ENCODE results near the gene CALHM3. TPM values are rescaled to one million over a fixed set of nuclear protein-coding genes. Genes with fewer than 3 reads are reported as not detected.
A peak's percentile ranks its signal among the peaks of the same experiment; 100 is the strongest.

Gene CALHM3
- total RNA-seq, 1 experiment from 2014 or later: 13.1 TPM

DNA sequence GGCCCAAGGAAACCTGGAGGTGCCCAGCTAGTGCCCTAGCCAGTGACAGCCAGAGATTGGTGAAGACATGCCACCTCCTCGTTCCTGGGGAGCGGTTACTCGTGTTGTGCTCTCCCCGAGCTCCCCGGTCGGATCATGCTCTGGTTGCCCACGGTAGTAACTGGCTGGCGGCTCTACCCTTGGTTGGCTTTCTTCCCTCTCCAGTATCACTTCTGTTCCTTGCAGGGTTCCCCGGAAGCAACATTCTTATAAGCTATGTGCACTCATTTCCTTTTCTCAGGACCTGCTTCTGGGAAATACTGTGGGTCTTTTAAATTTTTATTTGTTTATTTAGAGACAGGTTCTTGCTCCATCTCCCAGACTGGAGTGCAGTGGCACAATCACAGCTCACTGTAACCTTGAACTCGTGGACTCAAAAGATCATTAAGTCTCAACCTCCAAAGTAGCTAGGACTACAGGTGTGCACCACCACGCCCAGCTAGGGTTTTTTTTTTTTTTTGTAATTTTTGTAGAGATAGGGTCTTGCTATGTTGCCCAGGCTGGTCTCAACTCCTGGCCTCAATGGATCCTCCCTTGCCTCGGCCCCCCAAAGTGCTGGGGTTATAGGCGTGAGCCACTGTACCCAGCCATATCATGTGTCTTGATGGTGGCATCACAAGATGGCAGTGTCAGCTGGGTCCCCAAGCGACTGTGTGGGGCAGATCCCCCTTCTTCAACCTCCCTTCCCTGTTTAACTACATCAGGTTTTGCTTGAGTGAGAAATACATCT lies 13.4 kb downstream of the CALHM3 start:
- ChIA-PET POLR2A (ENCODE audit: unreplicated experiment) (interaction anchor here (0.7 kb wide), 1 partner anchor 13 kb away, joined by 3 read pairs; the partner anchor contains the start of gene CALHM2), CTCF (interaction anchor here (0.6 kb wide), 2 partner anchors 28 to 561 kb away, joined by 4 read pairs; no protein-coding TSS in a partner anchor)
- no TSS peak for BruUV-seq (replicated peaks)
- Histone ChIP-seq H3K27ac (no peak overlapping the region), H3K79me2 (ENCODE audit: low read depth) (no peaks in the 10 kb centered on the region), H2AFZ (no peak overlapping the region), H3F3A (ENCODE audit: insufficient read depth, low read depth) (no peaks in the 10 kb centered on the region; the same call in 1 of the 2 replicates), H3K27me3 (ENCODE audit: insufficient read depth, low read depth) (no peaks in the 10 kb centered on the region), H3K4me1 (replicated peaks; ENCODE audit: insufficient read depth) (peaks cover 8% of the 10 kb centered on the region; the same call in 1 of the 2 replicates), H3K4me3 (no peak overlapping the region), H4K20me1 (ENCODE audit: insufficient read depth) (no peaks in the 10 kb centered on the region), H3K9me3 (ENCODE audit: insufficient read depth, low read depth) (no peaks in the 10 kb centered on the region), H3K9me2 (ENCODE audit: insufficient read depth) (no peaks in the 10 kb centered on the region), H3K4me2 (no peak overlapping the region), H3K36me3 (ENCODE audit: low read depth) (no peaks in the 10 kb centered on the region)
- intact Hi-C loops (cut with micrococcal nuclease; ENCODE audit: unreplicated experiment): no loop called here
- no peak for TF ChIP-seq EZH2 (IDR thresholded peaks at IDR 0.05; ENCODE audit: low read depth)
- TF ChIP-seq, protein P1, sequence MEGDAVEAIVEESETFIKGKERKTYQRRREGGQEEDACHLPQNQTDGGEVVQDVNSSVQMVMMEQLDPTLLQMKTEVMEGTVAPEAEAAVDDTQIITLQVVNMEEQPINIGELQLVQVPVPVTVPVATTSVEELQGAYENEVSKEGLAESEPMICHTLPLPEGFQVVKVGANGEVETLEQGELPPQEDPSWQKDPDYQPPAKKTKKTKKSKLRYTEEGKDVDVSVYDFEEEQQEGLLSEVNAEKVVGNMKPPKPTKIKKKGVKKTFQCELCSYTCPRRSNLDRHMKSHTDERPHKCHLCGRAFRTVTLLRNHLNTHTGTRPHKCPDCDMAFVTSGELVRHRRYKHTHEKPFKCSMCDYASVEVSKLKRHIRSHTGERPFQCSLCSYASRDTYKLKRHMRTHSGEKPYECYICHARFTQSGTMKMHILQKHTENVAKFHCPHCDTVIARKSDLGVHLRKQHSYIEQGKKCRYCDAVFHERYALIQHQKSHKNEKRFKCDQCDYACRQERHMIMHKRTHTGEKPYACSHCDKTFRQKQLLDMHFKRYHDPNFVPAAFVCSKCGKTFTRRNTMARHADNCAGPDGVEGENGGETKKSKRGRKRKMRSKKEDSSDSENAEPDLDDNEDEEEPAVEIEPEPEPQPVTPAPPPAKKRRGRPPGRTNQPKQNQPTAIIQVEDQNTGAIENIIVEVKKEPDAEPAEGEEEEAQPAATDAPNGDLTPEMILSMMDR (conservative IDR thresholded peaks at IDR 0.05): no peak
- DNase-seq: no peak

DNA sequence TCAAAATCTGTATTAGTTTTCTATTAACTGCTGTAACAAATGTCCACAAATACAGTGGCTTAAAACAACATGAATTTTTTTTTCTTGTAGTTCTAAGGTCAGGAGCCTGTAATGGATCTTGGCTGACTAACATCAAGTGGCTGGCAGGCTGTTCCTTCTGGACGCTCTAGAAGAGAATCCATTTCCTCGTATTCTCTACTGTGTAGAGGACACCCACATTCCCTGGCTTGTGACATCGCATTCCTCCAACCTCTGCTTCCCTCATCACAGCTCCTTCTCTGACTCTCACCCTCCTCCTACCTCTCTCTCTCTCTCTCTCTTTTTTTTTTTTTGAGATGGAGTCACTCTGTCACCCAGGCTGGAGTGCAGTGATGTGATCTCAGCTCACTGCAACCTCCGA lies 15.5 kb downstream of the CALHM3 start:
- no peak for TF ChIP-seq EZH2 (IDR thresholded peaks at IDR 0.05; ENCODE audit: low read depth)
- CTCF ChIA-PET: no interaction called here

DNA sequence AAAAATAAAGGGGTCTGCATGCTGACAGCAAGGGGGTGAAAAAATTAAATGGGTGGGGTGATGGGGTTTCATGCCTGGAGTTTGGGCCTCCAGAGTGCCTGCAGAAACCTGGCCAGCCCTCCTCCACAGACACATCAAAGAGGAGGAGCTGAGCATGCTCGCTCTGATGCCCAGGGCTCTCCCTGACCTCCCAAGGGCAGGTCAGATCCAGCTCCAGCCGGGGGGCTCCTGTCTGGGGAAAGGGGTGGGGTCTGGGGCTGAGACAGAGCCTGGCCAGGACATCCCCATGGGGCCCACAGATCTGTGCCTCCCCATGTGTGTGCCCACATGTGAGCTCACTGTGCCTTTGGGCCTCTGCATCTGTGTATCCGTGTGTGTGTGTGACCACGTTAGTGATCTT lies 19.4 kb downstream of the CALHM3 start:
- no peaks in the 10 kb centered on the region for H3K79me2 ChIP-seq (ENCODE audit: low read depth)
- H3F3A ChIP-seq (ENCODE audit: insufficient read depth, low read depth): peaks cover 3% of the 10 kb centered on the region; the same call in 1 of the 2 replicates
- no peaks in the 10 kb centered on the region for H3K9me3 ChIP-seq (ENCODE audit: insufficient read depth, low read depth)
- no TSS peak for BruUV-seq (replicated peaks)
- intact Hi-C loops (cut with micrococcal nuclease; ENCODE audit: unreplicated experiment): no loop called here
- no peak for DNase-seq
- H3K27me3 ChIP-seq (ENCODE audit: insufficient read depth, low read depth): no peaks in the 10 kb centered on the region
- no peak overlapping the region for H2AFZ ChIP-seq
- H3K36me3 ChIP-seq (ENCODE audit: low read depth): no peaks in the 10 kb centered on the region
- no peak overlapping the region for H3K4me2 ChIP-seq
- H3K4me3 ChIP-seq: no peak overlapping the region
- 0 out of 2 replicates have a peak, but pooled peaks cover 5% of the 10 kb centered on the region for H3K4me1 ChIP-seq (replicated peaks; ENCODE audit: insufficient read depth)
- no peak for TF ChIP-seq EZH2 (IDR thresholded peaks at IDR 0.05; ENCODE audit: low read depth)
- TF ChIP-seq, protein P1 (conservative IDR thresholded peaks at IDR 0.05): no peak
- POLR2A ChIA-PET (ENCODE audit: unreplicated experiment): no interaction called here
- CTCF ChIA-PET: interaction anchor here (0.6 kb wide), 1 partner anchor 127 kb away, joined by 4 read pairs; no protein-coding TSS in a partner anchor
- no peaks in the 10 kb centered on the region for H4K20me1 ChIP-seq (ENCODE audit: insufficient read depth)
- H3K9me2 ChIP-seq (ENCODE audit: insufficient read depth): no peaks in the 10 kb centered on the region
- H3K27ac ChIP-seq: no peak overlapping the region

More for the DNA sequence above, 15.5 kb downstream of the CALHM3 start:
- DNase-seq: peak in 1 of 2 experiments; percentile 63
- BruUV-seq (replicated peaks): no TSS peak
- POLR2A ChIA-PET (ENCODE audit: unreplicated experiment): interaction anchor here (0.7 kb wide), 1 partner anchor 13 kb away, joined by 24 read pairs; no protein-coding TSS in a partner anchor
- intact Hi-C loops (cut with micrococcal nuclease; ENCODE audit: unreplicated experiment): no loop called here
- Histone ChIP-seq H3K36me3 (ENCODE audit: low read depth) (no peaks in the 10 kb centered on the region), H3K79me2 (ENCODE audit: low read depth) (no peaks in the 10 kb centered on the region), H3K4me1 (replicated peaks; ENCODE audit: insufficient read depth) (0 out of 2 replicates have a peak, but pooled peaks cover 5% of the 10 kb centered on the region), H3K27ac (no peak overlapping the region), H2AFZ (no peak overlapping the region), H4K20me1 (ENCODE audit: insufficient read depth) (no peaks in the 10 kb centered on the region), H3K4me2 (no peak overlapping the region), H3K4me3 (no peak overlapping the region), H3K9me2 (ENCODE audit: insufficient read depth) (no peaks in the 10 kb centered on the region), H3K9me3 (ENCODE audit: insufficient read depth, low read depth) (no peaks in the 10 kb centered on the region), H3F3A (ENCODE audit: insufficient read depth, low read depth) (no peaks in the 10 kb centered on the region), H3K27me3 (ENCODE audit: insufficient read depth, low read depth) (no peaks in the 10 kb centered on the region)

Measured in PC-9 (cell line).